ENCODE data around the gene LIPC.

DNA sequence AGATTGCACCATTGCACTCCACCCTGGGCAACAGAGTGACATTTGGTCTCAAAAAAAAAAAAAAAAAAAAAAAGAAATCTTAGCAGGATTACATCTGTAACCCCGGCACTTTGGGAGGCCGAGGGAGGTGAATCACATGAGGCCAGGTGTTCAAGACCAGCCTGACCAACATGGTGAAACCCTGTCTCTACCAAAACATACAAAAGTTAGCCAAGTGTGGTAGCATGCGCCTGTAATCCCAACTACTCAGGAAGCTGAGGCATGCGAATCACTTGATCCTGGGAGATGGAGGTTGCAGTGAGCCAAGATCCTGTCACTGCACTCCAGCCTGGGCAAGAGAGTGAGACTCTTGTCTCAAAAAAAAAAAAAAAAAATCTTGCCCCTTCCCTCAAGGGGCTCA is 40.4 kb downstream of the LIPC start:
- TF ChIP-seq ARNTL (CRISPR knock-in tag; IDR thresholded peaks at IDR 0.05; ENCODE audit: borderline replicate concordance, low read depth) = no peak
- no peak for TF ChIP-seq ZNF565 (CRISPR knock-in tag; conservative IDR thresholded peaks at IDR 0.05; ENCODE audit: low read depth)
- no peak for TF ChIP-seq ESRRG (CRISPR knock-in tag; IDR thresholded peaks at IDR 0.05)
- TF ChIP-seq, protein P1, sequence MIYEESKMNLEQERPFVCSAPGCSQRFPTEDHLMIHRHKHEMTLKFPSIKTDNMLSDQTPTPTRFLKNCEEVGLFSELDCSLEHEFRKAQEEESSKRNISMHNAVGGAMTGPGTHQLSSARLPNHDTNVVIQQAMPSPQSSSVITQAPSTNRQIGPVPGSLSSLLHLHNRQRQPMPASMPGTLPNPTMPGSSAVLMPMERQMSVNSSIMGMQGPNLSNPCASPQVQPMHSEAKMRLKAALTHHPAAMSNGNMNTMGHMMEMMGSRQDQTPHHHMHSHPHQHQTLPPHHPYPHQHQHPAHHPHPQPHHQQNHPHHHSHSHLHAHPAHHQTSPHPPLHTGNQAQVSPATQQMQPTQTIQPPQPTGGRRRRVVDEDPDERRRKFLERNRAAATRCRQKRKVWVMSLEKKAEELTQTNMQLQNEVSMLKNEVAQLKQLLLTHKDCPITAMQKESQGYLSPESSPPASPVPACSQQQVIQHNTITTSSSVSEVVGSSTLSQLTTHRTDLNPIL (CRISPR knock-in tag; IDR thresholded peaks at IDR 0.05; ENCODE audit: low read depth) = no peak
- TF ChIP-seq, protein P2, sequence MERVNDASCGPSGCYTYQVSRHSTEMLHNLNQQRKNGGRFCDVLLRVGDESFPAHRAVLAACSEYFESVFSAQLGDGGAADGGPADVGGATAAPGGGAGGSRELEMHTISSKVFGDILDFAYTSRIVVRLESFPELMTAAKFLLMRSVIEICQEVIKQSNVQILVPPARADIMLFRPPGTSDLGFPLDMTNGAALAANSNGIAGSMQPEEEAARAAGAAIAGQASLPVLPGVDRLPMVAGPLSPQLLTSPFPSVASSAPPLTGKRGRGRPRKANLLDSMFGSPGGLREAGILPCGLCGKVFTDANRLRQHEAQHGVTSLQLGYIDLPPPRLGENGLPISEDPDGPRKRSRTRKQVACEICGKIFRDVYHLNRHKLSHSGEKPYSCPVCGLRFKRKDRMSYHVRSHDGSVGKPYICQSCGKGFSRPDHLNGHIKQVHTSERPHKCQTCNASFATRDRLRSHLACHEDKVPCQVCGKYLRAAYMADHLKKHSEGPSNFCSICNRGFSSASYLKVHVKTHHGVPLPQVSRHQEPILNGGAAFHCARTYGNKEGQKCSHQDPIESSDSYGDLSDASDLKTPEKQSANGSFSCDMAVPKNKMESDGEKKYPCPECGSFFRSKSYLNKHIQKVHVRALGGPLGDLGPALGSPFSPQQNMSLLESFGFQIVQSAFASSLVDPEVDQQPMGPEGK (CRISPR knock-in tag; IDR thresholded peaks at IDR 0.05; ENCODE audit: borderline replicate concordance) = no peak
- TF ChIP-seq, protein P3, sequence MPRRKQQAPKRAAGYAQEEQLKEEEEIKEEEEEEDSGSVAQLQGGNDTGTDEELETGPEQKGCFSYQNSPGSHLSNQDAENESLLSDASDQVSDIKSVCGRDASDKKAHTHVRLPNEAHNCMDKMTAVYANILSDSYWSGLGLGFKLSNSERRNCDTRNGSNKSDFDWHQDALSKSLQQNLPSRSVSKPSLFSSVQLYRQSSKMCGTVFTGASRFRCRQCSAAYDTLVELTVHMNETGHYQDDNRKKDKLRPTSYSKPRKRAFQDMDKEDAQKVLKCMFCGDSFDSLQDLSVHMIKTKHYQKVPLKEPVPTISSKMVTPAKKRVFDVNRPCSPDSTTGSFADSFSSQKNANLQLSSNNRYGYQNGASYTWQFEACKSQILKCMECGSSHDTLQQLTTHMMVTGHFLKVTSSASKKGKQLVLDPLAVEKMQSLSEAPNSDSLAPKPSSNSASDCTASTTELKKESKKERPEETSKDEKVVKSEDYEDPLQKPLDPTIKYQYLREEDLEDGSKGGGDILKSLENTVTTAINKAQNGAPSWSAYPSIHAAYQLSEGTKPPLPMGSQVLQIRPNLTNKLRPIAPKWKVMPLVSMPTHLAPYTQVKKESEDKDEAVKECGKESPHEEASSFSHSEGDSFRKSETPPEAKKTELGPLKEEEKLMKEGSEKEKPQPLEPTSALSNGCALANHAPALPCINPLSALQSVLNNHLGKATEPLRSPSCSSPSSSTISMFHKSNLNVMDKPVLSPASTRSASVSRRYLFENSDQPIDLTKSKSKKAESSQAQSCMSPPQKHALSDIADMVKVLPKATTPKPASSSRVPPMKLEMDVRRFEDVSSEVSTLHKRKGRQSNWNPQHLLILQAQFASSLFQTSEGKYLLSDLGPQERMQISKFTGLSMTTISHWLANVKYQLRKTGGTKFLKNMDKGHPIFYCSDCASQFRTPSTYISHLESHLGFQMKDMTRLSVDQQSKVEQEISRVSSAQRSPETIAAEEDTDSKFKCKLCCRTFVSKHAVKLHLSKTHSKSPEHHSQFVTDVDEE (CRISPR knock-in tag; IDR thresholded peaks at IDR 0.05) = no peak
- TF ChIP-seq ZFP30 (CRISPR knock-in tag; IDR thresholded peaks at IDR 0.05) = no peak
- TF ChIP-seq OSR1 (CRISPR knock-in tag; IDR thresholded peaks at IDR 0.05) = no peak
- no peak for TF ChIP-seq SNAI2 (CRISPR knock-in tag; IDR thresholded peaks at IDR 0.05)
- no peak for TF ChIP-seq ZFP3 (CRISPR knock-in tag; IDR thresholded peaks at IDR 0.05)
- TF ChIP-seq CSDC2 (CRISPR knock-in tag; IDR thresholded peaks at IDR 0.05) = no peak
- no peak for TF ChIP-seq PPARA (CRISPR knock-in tag; IDR thresholded peaks at IDR 0.05; ENCODE audit: borderline replicate concordance)
- TF ChIP-seq, protein P4, sequence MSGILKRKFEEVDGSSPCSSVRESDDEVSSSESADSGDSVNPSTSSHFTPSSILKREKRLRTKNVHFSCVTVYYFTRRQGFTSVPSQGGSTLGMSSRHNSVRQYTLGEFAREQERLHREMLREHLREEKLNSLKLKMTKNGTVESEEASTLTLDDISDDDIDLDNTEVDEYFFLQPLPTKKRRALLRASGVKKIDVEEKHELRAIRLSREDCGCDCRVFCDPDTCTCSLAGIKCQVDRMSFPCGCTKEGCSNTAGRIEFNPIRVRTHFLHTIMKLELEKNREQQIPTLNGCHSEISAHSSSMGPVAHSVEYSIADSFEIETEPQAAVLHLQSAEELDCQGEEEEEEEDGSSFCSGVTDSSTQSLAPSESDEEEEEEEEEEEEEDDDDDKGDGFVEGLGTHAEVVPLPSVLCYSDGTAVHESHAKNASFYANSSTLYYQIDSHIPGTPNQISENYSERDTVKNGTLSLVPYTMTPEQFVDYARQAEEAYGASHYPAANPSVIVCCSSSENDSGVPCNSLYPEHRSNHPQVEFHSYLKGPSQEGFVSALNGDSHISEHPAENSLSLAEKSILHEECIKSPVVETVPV (CRISPR knock-in tag; IDR thresholded peaks at IDR 0.05) = no peak

All from SK-N-SH treated with all-trans-retinoic acid at 6 μM for 48 hours (cell line).